ENCODE measurements around the gene ARPC4.

- no peak for TF ChIP-seq CTCF (IDR thresholded peaks at IDR 0.05; ENCODE audit: insufficient read depth, low read length)
- TF ChIP-seq GABPA (IDR thresholded peaks at IDR 0.05; ENCODE audit: low read depth), result no peak
- TF ChIP-seq SPI1 (IDR thresholded peaks at IDR 0.05; ENCODE audit: borderline replicate concordance, low read depth), result no peak
- no peak for TF ChIP-seq POLR2AphosphoS5 (IDR thresholded peaks at IDR 0.05; ENCODE audit: low read depth)
These were observed 15.2 kb upstream of the ARPC4 start for GRCh38 chr3:9777694-9778021.

Data from HL-60 (cell line).